Activated CD4-positive, alpha-beta T cell treated with anti-CD3 and anti-CD28 coated beads, Interleukin-2, amount 50 U/mL, for 1 hour (primary cell): ENCODE results near the gene NIPAL3.
"Not testable (repeated sequence)": the region's sequence is repeated elsewhere in the genome, so short reads cannot be mapped to it uniquely, and the experiment has no call there.

Experiments used
- DNase-seq: peaks from one replicate; pipeline ENCODE4 v3.0.0-alpha.2; 2020

The NIPAL3 gene

DNA sequence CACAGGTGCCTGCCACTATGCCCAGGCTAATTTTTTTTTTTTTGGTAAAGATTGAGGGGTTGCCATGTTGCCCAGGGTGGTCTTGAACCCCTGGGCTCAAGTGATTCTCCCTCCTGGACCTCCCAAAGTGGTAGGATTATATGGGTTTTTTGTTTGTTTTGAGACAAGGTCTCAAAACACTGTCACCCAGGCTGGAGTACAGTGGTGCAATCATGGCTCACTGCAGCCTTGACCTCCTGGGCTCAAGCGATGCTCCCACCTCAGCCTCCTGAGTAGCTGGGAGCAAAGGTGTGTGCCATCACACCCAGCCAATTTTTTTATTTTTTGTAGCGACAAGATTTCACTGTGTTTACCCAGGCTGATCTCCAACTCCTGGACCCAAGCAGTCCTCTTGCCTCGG, 78.2 kb downstream of the NIPAL3 start:
- no peak for DNase-seq

DNA sequence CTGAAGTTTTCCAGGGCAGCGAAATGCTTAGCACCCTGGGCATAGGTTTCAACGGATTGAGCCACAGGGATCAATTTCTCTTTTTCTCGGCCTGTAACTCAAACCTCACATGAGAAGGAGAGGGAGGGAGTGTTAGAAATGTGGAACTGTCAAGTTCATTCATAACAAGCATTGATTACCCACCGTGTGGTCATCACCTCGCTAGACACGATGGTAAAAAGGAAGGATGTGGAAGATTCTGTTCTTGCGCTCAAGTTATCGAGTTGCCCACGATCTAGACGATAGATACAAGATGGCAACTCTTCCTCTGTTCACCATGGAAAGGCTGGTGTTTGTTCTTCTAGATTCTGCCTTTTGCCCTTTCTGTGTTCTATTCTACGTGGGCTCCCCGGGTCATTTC, 83.0 kb downstream of the NIPAL3 start:
- no peak for DNase-seq

DNA sequence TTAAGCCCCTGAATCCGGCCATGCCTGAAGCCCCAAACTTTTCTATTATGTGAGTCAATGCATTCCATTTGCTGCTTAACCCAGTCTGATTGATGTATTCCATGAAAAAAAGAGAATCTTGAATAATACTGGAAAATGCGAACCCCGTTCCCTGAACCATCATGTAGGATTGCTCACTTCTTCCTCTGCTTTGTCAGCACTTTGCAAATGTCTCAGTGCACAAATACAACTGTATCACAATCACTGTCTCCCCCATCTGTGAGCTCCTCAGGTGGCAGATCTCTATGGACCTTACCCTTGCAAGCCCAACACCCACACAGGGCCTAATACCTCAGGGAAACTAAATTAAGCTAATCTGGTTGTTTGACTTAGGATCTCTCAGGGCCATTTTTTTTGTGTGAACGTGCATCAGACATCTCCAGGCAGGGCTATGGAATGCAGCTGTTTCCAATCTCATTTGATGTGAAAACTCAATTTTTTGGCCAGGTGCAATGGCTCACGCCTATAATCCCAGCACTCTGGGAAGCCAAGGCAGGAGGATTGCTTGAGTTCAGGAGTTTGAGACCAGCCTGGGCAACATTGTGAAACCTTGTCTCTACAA, 84.9 kb downstream of the NIPAL3 start:
- no peak for DNase-seq

DNA sequence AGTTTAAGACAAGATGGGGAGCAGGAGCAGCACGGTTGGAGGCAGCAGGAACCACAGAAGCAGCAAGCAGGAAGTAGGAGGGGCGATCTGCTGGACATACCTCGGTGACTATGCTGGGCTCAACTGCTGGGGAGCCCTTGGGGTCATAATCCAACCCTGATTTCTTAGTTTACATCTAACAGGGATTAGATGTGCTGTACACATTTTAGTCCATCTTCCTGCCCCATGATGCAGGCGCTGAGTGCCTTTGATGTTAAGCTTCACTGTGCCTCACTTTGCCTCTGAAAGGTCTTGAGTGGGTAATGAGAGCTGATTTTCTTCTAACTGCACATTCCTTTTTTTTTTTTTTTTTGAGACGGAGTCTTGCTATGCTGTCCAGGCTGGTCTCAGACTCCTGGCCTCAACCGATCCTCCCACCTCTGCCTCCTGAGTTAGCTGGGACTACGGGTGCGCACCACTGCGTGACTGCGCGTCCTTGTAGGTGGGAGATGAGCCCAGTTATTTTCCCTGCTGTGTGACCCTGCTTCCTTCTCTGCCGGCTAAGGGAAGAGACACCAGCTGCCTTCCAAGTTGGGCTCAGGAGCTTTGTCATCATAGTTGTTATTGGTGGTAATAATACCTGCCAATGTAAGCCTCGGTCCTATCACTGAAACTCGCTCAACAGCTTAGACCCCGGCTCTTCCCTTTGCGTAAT, 85.9 kb downstream of the NIPAL3 start:
- DNase-seq, result no peak

DNA sequence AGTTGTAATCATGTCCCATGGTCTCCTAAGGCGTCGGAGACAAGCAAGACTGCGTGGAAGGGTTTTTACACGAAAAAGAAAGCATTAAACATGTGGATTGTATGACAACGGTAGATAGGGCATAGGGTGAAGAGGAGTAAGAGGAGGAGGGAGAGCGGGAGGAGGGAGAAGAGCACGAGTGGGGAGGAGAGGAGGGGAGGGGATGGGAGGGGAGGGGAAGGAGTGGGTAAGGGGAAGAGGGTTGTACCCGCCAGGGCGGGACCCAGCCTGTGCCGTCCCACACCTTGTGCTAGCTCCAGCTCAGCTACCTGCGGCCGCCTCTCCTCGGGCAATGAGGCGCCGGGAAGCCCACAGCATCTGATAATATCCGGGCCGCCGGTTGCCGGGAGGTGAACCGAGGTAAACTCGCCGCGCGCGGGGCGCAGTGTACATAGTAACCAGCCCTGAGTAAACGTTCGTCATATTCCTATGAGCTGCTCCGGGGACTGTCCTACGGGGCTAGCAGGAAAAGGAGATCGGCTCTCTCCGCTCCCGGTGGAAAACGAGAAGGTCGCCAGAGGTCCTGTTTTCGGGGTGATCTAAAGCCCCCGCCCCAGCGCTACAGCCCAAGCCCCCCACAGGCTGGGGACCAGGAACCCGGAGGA, 86.6 kb downstream of the NIPAL3 start:
- DNase-seq, result peak; percentile 87

DNA sequence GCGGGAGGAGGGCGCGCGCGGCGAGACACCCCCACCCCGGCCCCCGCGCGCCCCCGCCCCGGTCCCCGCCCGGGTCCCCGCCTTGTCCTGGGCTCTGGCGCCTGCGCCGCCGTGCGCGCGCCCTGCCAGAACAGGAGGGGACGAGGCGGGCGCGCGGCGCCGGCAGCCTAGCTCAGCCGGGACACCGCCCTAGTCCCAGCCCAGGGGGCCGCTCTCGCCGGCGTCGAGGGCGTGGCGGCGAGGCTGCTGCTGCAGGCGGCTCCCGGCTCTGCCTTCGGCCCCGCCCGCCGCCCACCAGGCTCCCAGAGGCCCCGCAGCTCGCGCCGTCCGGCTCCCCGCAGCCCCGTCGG, 87.1 kb downstream of the NIPAL3 start, which contains the start of gene RCAN3:
TSS of gene RCAN3 (plus strand) at position 128 of the 350 bp plus-strand sequence. CDS start 11,537 bp downstream, outside the sequence.
- peak; percentile 87 for DNase-seq

DNA sequence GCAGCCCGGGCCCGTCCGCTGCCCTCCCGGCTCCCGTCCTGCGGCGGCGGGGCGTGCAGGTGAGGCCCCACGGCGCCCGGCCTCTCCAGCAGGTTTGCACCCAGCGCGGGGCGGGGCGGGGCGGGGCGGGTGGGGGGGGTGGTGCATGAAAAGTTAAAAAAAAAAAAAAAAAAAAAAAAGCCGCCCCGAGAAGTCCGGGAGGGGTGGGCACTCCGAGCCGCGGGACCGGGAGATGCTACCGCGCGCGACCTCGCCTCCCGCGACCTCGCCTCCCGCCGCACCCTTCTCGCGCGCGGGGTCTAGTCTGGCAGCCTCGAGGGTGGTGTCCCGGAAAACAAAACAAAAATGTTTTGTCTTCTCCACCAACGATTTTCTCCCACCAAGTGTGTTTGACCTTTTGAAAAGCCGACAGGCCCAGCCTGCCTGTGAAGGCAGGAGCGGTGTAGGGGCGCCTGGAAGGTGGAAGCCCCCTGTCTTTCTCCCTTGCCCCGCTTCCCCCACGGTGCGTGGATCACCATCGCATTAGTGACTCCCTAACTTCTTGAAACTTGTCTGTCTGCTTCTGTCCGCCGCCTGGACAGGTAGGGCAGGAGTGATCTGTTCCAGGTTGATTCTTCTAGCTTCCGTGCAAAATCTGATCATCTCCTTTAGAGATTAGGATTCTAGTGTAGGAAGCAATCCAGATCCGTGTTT, 87.6 kb downstream of the NIPAL3 start:
- no peak for DNase-seq

DNA sequence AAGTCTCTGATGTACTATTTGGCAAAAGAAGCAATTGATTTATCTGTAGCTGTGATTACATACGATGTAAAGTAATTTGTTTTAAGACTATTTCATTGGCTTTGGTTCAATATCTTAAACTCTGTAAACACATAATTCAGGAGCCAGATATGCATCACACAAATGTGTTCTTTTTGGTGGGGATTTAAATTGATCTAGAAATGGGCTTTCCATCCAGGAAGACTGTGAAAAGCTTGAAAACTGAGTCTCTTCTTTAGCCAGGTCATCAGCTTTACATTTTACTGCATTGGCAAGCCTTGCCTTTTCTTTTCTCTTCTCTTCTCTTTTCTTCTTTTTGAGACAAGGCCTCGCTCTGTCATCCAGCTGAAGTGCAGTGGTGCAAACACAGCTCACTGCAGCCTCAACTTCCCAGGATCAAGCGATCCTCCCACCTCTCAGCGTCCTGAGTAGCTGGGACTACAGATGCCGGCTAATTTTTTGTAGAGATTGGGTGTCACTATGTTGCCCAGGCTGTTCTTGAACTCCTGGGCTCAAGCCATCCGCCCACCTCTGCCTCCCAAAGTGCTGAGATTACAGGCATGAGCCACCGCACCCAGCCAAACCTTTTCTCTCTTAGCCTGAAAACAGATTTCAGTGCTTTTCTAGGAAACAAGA, 88.4 kb downstream of the NIPAL3 start:
- DNase-seq, result no peak

DNA sequence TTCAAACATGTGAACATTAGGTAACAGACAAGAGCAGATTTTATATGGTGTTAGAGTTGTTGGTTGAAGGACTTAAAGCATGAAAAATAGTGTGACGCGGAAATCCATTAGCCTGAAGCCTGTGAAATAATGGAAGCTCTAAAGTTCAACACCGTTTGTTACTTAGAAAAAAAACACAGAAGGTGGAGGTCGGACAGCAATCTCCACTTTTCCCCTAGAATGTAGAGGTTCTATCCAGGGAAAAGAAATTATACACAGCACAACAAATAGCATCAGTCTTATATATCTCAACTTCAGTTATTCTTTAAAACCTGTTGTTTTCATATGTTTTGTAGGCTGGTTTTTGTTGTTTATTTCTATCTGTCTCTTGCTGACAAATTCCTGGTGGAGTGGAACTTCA, 89.0 kb downstream of the NIPAL3 start:
- no peak for DNase-seq

DNA sequence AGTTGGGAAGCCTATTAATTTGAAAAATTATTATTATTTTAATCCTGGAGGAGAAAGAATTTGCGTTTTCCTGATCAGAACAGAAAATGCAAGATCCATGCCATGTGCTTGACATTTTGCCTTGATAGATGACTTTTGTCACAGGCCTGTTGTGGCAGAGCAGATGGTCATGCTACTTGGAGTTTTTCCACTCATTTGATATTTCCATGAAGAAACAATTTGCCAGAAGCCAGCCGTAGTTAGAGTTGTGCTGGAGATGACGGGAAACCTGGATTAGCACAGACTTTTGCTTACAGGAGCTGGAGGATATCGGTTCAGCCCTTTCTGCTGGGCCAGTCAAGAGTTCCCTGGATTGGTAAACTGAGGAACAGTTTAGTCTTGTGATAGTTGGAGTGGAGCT, 90.2 kb downstream of the NIPAL3 start:
- DNase-seq, result no peak

DNA sequence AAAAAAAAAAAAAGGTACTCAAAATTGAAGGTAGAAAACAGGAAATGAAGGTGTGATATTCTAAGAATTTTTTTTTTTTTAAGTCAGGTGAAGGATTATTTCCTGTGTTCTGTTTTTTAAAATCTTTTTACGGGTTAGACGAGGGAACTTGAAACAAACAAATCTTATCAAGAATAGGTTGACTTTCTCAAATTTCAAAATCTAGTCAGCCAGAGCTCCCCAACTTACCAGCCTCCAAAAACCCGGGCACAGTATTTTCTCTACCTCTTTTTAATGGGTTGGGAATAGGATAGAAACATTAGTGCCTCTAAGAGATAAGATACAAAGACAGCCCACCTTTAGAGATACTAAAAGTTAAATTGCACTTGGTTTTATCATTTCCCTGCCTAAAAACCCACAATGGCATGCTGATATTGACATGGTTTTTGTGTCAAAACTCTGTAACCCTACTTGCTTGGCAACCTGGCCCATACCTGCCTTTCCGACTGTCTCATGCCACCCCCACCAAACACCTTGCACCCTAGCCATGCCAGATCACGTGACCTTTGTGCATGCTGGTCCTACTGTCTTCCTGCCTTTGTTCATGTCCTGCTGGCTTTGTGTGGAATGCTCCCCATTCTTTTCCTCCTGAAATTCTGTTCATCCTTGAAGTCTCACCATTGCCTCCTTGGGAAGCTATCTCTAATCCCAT, 91.2 kb downstream of the NIPAL3 start:
- DNase-seq, result no peak

DNA sequence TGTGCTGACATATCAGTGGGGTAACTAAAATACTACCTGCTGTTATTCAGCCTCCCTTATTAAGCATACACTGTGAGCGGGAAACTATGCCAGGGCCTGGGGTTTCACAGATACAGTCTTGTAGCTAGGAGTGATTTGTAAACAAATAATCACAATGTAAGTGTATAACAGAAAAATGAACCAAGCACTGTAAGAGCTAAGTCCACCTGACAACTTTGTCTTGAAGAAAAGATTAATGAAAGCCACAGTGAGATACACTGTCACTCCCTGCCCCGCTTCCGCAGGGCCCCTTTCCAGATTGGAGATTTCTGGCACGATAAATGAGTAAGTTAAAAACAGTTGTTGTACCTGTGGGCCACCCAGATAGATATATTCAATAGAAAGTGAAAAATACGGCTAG, 91.8 kb downstream of the NIPAL3 start:
- DNase-seq, result peak; percentile 44

DNA sequence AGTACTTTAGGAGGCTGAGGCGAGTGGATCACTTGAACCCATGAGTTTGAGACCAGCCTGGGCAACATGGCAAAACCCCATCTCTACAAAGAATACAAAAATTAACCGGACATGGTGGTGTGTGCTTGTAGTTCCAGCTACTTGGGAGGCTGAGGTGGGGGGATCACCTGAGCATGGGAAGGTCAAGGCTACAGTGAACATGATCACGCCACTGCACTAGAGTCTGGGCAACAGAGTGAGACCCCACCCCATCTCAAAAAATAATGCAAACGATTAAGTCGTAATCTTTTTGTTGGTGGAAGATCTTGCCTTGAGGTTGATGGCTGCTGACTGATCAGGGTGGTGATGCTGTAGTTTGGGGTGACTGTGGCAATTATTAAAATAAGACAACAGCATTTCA, 93.3 kb downstream of the NIPAL3 start:
- no peak for DNase-seq

DNA sequence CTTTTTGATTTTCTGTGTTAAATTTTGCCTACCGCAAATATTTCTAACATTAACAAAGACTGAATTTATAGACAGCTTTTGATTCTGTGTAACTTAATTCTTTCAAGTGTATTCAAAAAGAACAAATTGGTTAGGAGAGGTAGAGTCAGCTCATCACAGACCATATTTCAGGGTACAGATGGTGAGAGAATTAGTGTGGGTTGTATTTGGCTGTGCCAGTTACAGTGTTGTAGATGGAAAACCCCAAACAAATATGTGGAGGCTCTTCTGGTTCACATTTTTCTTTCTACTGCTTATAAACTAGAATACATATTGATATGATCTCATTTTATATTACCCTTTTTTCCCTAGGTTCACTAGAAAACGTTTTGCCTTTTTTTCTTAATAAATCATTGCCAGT, 98.1 kb downstream of the NIPAL3 start:
- no peak for DNase-seq

DNA sequence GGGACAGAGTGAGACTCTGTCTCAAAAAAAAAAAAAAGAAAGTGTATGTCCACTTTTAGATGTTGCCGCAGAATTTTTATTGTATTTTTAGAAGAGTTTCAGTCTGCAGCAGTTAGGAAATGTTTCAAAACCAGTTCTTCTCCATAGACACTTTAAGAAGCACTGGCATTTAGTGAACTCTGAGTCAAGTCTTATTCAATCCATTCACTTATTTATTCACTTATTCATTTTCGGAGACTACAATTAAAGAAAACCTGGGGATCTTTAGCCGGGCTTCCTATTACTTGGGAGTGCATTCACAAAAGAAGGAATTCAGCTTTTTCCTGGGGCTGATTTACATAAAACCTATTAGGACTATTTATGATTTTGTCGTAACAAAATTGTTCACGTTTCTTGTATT, 99.3 kb downstream of the NIPAL3 start:
- DNase-seq, result no peak

DNA sequence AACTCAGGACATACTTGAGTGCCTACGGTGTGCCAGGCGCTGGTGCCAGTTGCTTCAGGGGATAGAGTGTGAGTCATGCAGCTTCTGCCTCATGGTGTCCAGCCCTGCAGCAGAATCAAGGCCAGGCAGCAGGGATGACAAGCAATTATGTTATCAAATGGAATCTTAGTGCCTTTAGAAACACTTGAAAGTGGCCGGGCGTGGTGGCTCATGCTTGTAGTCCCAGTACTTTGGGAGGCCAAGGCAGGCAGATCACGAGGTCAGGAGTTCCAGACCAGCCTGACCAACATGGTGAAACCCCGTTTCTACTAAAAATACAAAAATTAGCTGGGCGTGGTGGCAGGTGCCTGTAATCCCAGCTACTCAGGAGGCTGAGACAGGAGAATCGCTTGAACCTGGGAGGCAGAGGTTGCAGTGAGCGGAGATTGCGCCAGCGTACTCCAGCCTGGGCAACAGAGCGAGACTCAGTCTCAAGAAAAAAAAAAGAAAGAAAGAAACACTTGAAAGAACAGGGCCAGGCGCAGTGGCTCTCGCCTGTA, 100.1 kb downstream of the NIPAL3 start:
- not testable (repeated sequence) for DNase-seq

DNA sequence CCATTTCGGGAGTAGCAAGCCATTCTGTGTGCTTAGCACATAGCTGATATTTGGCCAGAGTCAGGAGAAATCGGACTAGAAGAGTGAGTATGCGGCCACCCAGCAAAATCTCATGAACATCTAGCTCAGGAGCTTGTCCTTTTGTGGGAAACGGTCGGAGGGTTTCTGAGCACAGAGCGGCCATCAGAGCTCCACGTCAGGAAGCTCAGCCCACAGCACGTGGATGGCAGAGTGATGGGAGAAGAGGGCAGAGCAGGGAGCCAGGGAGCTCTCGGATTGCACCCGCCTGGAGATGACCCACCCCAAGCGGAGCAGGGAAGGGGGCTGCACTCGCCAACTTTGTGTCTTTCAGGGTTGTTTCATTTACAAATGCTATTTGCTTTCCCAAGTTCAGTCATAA, 100.9 kb downstream of the NIPAL3 start:
- DNase-seq, result no peak

DNA sequence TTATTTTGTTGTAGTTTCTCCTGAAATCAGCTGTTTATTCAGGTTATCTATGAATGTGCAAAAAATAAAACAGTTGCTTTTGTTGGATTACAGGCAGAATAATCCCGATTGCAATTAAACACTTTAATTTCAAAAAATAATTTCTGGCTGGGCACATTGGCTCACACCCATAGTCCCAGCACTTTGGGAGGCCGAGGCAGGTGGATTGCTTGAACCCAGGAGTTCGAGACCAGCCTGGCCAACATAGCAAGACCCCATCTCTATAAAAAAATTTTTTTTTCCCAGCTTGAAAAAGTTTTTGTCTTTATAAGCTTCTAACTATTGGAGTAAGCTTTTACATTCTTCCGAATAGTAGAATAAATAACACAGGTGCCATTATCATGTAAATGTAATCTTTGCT, 102.3 kb downstream of the NIPAL3 start:
- no peak for DNase-seq

DNA sequence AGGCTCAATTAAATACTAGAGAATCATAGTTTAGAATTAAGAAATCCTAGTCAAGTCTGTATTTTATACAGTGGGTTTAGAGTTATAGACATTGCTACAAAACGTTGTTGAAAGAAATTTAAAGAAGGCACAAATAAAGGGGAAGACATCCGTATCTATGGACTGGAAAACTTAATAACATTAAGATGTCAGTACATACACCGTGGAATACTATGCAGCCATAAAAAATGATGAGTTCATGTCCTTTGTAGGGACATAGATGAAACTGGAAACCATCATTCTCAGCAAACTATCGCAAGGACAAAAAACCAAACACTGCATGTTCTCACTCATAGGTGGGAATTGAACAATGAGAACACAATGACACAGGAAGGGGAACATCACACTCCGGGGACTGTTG, 104.7 kb downstream of the NIPAL3 start:
- not testable (repeated sequence) for DNase-seq
